GM10847 (cell line): ENCODE data around the gene KRT6A.

Experiments used
- POLR2A ChIP-seq: IDR thresholded peaks from 2 replicates; pipeline ENCODE4 v1.6.1; 2011; ENCODE audit not compliant: insufficient read length; ENCODE audit errors: extremely low read depth

The KRT6A gene

GRCh38 chr12:52454411-52455201 is 38.5 kb downstream of the KRT6A start:
- no peak for TF ChIP-seq POLR2A

- no peak for TF ChIP-seq POLR2A
Observed at GRCh38 chr12:52452101-52452500, 41.0 kb downstream of the KRT6A start, which contains the start of gene KRT6B. KRT6B (minus strand) TSS chr12:52452146; CDS start chr12:52452078, 68 bp downstream.

- TF ChIP-seq POLR2A = no peak
Observed at GRCh38 chr12:52448228-52448627, 44.8 kb downstream of the KRT6A start.

GRCh38 chr12:52446367-52447045 is 46.6 kb downstream of the KRT6A start:
- no peak for TF ChIP-seq POLR2A

GRCh38 chr12:52445876-52446275 is 47.2 kb downstream of the KRT6A start:
- TF ChIP-seq POLR2A = no peak

GRCh38 chr12:52444647-52445595 is 48.1 kb downstream of the KRT6A start:
- no peak for TF ChIP-seq POLR2A

- TF ChIP-seq POLR2A = no peak
Observed at GRCh38 chr12:52443966-52444365, 49.1 kb downstream of the KRT6A start.

- no peak for TF ChIP-seq POLR2A
Observed at GRCh38 chr12:52442600-52443061, 50.4 kb downstream of the KRT6A start.

GRCh38 chr12:52441320-52441911 is 51.6 kb downstream of the KRT6A start:
- no peak for TF ChIP-seq POLR2A

GRCh38 chr12:52440821-52441319 is 52.2 kb downstream of the KRT6A start:
- no peak for TF ChIP-seq POLR2A

GRCh38 chr12:52439845-52440244 is 53.2 kb downstream of the KRT6A start:
- no peak for TF ChIP-seq POLR2A

- no peak for TF ChIP-seq POLR2A
Observed at GRCh38 chr12:52439420-52439819, 53.6 kb downstream of the KRT6A start.

- TF ChIP-seq POLR2A = no peak
Observed at GRCh38 chr12:52438305-52439301, 54.5 kb downstream of the KRT6A start.

GRCh38 chr12:52437508-52437907 is 55.5 kb downstream of the KRT6A start:
- no peak for TF ChIP-seq POLR2A
